Activated naive CD4-positive, alpha-beta T cell treated with anti-CD3 and anti-CD28 coated beads for 36 hours (primary cell): Measurements from ENCODE around the gene RECQL5. TPM values are rescaled to one million over a fixed set of nuclear protein-coding genes. Genes with fewer than 3 reads are reported as not detected.
A peak's percentile ranks its signal among the peaks of the same experiment; 100 is the strongest.

Experiments
- CTCF ChIA-PET: fragments of 350-600 bp; sonication (Branson Sonifier 250); formaldehyde crosslinking; loops from one replicate; lab custom pipeline; 2021; ENCODE audit warnings: antibody characterized with exemption; lab: Charles Lee
- DNase-seq: peaks from one replicate; pipeline ENCODE4 v3.0.0-alpha.2; 2020
- H3K27ac Mint-ChIP-seq: one replicate; pipeline ENCODE4 v1.8.0; 2021; ENCODE audit warnings: mild to moderate bottlenecking, mixed read lengths
- H3K27me3 Mint-ChIP-seq: one replicate; pipeline ENCODE4 v1.8.0; 2021; ENCODE audit warnings: low read depth, mixed read lengths
- H3K36me3 Mint-ChIP-seq: one replicate; pipeline ENCODE4 v1.8.0; 2021; ENCODE audit warnings: low read depth, mixed read lengths
- H3K4me1 Mint-ChIP-seq: one replicate; pipeline ENCODE4 v1.8.0; 2021; ENCODE audit warnings: low read depth, mixed read lengths
- H3K4me3 Mint-ChIP-seq: one replicate; pipeline ENCODE4 v1.8.0; 2021; ENCODE audit warnings: mild to moderate bottlenecking, moderate library complexity, mixed read lengths
- H3K9me3 Mint-ChIP-seq: one replicate; pipeline ENCODE4 v1.8.0; 2021; ENCODE audit warnings: mixed read lengths
- intact Hi-C: fragments of 100-400 bp; cut with micrococcal nuclease; formaldehyde crosslinking; loops from one replicate; pipeline ENCODE4 v1.15.1; 2023
- total RNA-seq, 2 experiments: library from RNA; stranded (reverse); gene quantifications; one replicate each; pipeline ENCODE4 v1.2.3, GENCODE V29; 2021

The RECQL5 gene
- total RNA-seq, 2 experiments from 2014 or later, result 36.2 to 44.0 TPM

DNA sequence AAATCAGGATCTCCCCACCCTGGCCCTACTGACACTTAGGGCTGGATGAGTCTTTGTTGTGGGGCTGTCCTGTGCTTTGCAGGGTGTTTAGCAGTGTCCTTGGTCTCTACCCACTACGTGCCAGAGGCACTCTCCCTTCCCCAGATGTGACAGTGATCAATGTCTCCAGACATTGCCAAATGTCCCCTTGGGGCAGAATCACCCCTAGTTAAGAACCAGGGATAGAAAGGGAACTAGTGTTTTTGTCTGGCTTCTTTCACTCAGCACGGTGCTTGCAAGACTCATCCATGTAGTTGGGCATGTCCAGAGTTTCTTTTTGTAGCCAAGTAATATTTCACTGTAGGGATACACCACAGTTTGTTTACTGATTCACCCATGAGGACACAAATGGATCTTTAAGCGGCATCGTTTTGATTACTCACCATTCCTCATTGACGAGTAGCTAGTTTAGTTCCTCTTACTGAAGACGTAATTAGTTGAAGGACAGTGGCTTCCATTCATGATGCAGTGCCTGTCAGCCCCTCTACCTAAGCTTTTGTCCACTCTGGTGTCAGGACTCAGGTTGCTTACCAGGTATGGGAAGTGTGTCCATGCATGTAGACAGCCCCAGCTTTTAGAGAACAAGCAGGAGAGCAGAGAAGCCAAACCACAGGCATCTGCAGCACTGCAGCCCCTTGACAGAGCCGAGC is 28.3 kb upstream of the RECQL5 start:
- no peak for DNase-seq
- peaks cover 11% of the 10 kb centered on the region for H3K36me3 Mint-ChIP-seq
- H3K27me3 Mint-ChIP-seq, result no peaks in the 10 kb centered on the region
- peaks cover 17% of the 10 kb centered on the region for H3K4me1 Mint-ChIP-seq
- no peaks in the 10 kb centered on the region for H3K9me3 Mint-ChIP-seq
- CTCF ChIA-PET, result interaction anchor here (0.6 to 1.5 kb wide), 5 partner anchors 20 to 62 kb away, joined by 3 to 5 read pairs (median 3); partner anchors contain the start of gene SMIM5
- intact Hi-C loops, result no loop called here
- no peak overlapping the region for H3K27ac Mint-ChIP-seq
- no peak overlapping the region for H3K4me3 Mint-ChIP-seq

- peaks cover 8% of the 10 kb centered on the region for H3K36me3 Mint-ChIP-seq
- no peak for DNase-seq
- H3K27me3 Mint-ChIP-seq, result no peaks in the 10 kb centered on the region
- H3K27ac Mint-ChIP-seq, result no peak overlapping the region
- H3K9me3 Mint-ChIP-seq, result no peaks in the 10 kb centered on the region
- no peak overlapping the region for H3K4me3 Mint-ChIP-seq
- intact Hi-C loops, result no loop called here
- peaks cover 21% of the 10 kb centered on the region for H3K4me1 Mint-ChIP-seq
- CTCF ChIA-PET, result interaction anchor here (1.1 to 1.5 kb wide), 2 partner anchors 53 to 62 kb away, joined by 3 to 5 read pairs; partner anchors contain the start of gene SMIM5
Measured at GRCh38 chr17:75694536-75694935, 27.6 kb upstream of the RECQL5 start.

GRCh38 chr17:75693500-75694481 is 26.8 kb upstream of the RECQL5 start:
- intact Hi-C loops, result no loop called here
- peaks cover 29% of the 10 kb centered on the region for H3K4me1 Mint-ChIP-seq
- H3K9me3 Mint-ChIP-seq, result no peaks in the 10 kb centered on the region
- H3K4me3 Mint-ChIP-seq, result no peak overlapping the region
- peaks cover 6% of the 10 kb centered on the region for H3K36me3 Mint-ChIP-seq
- no peaks in the 10 kb centered on the region for H3K27me3 Mint-ChIP-seq
- CTCF ChIA-PET, result interaction anchor here (1.1 to 1.6 kb wide), 3 partner anchors 18 to 70 kb away, joined by 3 to 5 read pairs (median 3); no protein-coding TSS in a partner anchor
- H3K27ac Mint-ChIP-seq, result no peak overlapping the region
- no peak for DNase-seq

GRCh38 chr17:75692976-75693375 is 26.0 kb upstream of the RECQL5 start:
- intact Hi-C loops, result no loop called here
- H3K4me1 Mint-ChIP-seq, result peaks cover 37% of the 10 kb centered on the region

DNA sequence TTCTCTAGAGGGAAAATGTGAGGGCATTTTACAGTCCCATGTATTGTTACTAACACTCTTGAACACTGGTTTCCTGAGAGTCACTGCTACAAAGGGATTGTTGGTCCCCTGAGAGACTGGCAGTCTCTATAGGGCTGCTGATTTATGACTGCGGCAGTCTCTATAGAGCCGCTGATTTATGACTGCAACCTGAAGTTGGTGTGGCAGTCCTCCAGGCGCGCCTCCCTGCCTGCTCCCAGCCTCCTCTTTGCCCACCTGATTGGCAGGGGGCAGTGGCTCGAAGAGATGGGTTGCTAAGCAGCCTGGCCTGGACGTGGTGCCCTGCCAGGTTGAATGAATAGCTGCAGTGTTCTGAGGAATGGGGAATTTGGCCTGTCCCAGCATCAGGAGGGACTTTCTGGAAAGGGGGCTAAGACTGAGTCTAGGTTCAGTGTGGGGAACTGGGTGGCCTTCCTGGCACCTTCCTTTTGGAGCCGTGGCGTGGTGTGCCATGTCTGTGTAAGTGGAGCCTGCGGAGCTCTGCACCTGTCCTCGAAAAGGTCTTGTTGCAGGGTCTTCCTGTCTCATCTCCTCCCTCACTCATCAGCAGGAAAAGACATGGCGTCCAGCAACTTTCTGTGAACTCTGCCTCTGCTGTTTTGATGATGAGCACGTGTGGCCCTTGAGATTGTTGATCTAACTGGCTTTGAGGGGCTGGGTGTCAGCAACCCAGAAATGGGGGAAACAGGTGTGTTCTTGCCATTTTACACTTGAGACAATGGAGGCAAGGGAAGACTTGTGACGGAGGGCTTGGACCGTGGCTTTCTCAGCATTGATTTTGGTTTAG is 25.1 kb upstream of the RECQL5 start:
- Mint-ChIP-seq H3K4me3 (no peak overlapping the region), H3K36me3 (peaks cover 9% of the 10 kb centered on the region), H3K9me3 (no peaks in the 10 kb centered on the region), H3K27ac (peak overlapping the region; percentile 51), H3K27me3 (no peaks in the 10 kb centered on the region), H3K4me1 (peaks cover 44% of the 10 kb centered on the region)
- DNase-seq, result no peak
- intact Hi-C loops, result no loop called here
- CTCF ChIA-PET, result interaction anchor here (0.8 to 1.6 kb wide), 3 partner anchors 16 to 72 kb away, joined by 3 to 5 read pairs (median 3); partner anchors contain the start of gene SMIM5

More at GRCh38 chr17:75692976-75693375, 26.0 kb upstream of the RECQL5 start:
- CTCF ChIA-PET, result interaction anchor here (0.8 to 1.6 kb wide), 3 partner anchors 17 to 71 kb away, joined by 3 to 5 read pairs (median 3); partner anchors contain the start of gene SMIM5
- Mint-ChIP-seq H3K27ac (no peak overlapping the region), H3K4me3 (no peak overlapping the region), H3K36me3 (peaks cover 7% of the 10 kb centered on the region), H3K9me3 (no peaks in the 10 kb centered on the region), H3K27me3 (no peaks in the 10 kb centered on the region)
- no peak for DNase-seq

DNA sequence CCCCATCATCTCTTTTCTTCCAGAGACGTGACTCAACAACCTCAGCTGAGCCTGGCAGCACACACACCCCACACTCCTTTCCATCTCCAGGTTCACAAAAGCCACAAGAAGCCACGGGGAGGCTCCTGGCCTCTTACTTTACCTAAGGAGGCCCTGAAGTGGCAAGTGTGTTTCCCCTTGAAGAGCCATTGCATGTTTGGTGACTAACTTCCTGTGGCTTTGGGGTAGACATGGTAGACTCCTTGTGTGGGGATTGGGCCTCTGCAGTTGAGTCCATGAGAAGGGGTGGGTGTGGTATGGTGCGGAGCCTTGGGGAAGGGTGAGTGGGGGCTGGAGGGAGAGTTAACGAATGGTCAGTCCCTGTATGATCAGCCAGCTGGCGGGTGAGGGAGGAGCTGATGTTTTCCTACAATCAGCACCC is 24.4 kb upstream of the RECQL5 start:
- peaks cover 9% of the 10 kb centered on the region for H3K36me3 Mint-ChIP-seq
- intact Hi-C loops, result no loop called here
- H3K4me1 Mint-ChIP-seq, result peaks cover 50% of the 10 kb centered on the region
- peak; percentile 74 for DNase-seq
- no peak overlapping the region for H3K4me3 Mint-ChIP-seq
- peak overlapping the region; percentile 38 for H3K27ac Mint-ChIP-seq
- no peaks in the 10 kb centered on the region for H3K27me3 Mint-ChIP-seq
- H3K9me3 Mint-ChIP-seq, result no peaks in the 10 kb centered on the region
- CTCF ChIA-PET, result interaction anchor here (1.3 kb wide), 2 partner anchors 56 to 62 kb away, joined by 5 to 11 read pairs; no protein-coding TSS in a partner anchor

- Mint-ChIP-seq H3K9me3 (no peaks in the 10 kb centered on the region), H3K4me1 (peaks cover 59% of the 10 kb centered on the region), H3K27me3 (no peaks in the 10 kb centered on the region), H3K4me3 (no peak overlapping the region), H3K27ac (peak overlapping the region; percentile 92), H3K36me3 (peaks cover 4% of the 10 kb centered on the region)
- DNase-seq, result peak; percentile 81
- intact Hi-C loops, result loop anchor here (1.0 to 5.0 kb wide), 3 partner anchors 33 to 165 kb away; partner anchors contain the start of genes ITGB4 and WBP2
- CTCF ChIA-PET, result interaction anchor here (1.3 to 2.0 kb wide), 5 partner anchors 13 to 88 kb away, joined by 3 to 9 read pairs (median 5); no protein-coding TSS in a partner anchor
Measured at GRCh38 chr17:75689441-75689873, 22.5 kb upstream of the RECQL5 start.

DNA sequence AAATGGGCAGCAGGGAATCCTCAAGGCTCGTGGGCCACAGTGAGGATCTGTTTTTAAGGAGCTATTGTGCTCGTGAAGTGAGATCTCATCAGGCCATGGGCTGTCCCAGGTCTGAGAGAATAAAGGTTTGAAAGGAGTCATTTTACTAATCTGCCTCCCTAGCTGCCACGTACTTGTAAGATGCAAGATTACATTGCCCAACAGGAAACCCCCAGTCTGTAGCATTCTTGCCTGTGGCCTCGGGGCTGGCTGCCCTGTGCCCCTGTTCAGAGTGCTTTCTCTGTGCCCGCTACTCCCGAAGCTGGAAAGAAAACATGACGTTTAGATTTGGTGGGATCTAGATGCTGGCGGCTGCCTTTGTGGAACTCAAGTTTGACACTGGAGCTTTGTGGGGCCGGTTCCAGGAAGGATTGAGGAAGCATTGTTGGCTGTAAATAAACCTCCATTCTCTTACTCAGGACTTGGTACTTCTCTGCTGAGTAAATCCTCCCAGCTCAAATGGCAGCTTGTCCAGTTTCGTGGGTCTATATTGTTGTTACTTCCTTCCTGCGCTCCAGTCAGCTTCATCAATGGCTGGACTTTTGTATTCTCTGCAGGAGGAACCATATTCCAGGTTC is 21.4 kb upstream of the RECQL5 start:
- intact Hi-C loops, result loop anchor here (1.0 to 5.0 kb wide), 3 partner anchors 21 to 166 kb away; partner anchors contain the start of genes ITGB4, RECQL5, SAP30BP and WBP2
- Mint-ChIP-seq H3K4me3 (peak overlapping the region; percentile 13), H3K27ac (peak overlapping the region; percentile 92), H3K9me3 (no peaks in the 10 kb centered on the region), H3K36me3 (peaks cover 3% of the 10 kb centered on the region), H3K4me1 (peaks cover 63% of the 10 kb centered on the region), H3K27me3 (no peaks in the 10 kb centered on the region)
- CTCF ChIA-PET, result interaction anchor here (0.8 to 2.7 kb wide), 9 partner anchors 9 to 87 kb away, joined by 3 to 10 read pairs (median 5); no protein-coding TSS in a partner anchor
- peak; percentile 64 for DNase-seq

DNA sequence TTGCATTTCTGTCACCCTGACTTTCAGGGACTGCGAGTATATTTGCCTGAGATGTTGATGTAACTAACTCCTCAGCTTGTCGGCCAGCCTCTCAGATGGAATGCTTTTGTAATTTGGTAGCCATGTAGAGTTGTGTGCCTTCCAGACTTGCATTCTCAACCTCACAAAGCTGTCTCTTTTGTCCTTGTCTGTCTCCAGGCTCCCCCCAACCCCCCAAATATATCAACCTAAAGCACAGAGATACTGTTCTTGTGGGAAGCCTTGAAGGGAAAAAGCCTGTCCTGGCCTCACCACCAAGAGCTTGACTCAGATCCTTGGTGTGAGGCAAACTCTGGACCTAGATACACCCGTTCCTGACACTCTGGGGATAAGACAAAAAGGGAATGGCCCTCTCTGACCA is 18.5 kb upstream of the RECQL5 start:
- no peak overlapping the region for H3K27ac Mint-ChIP-seq
- peaks cover 3% of the 10 kb centered on the region for H3K36me3 Mint-ChIP-seq
- H3K27me3 Mint-ChIP-seq, result no peaks in the 10 kb centered on the region
- intact Hi-C loops, result loop anchor here (5.0 kb wide), 1 partner anchor 37 kb away; the partner anchor contains the start of gene ITGB4
- CTCF ChIA-PET, result interaction anchor here (0.7 kb wide), 1 partner anchor 208 kb away, joined by 3 read pairs; no protein-coding TSS in a partner anchor
- no peak for DNase-seq
- H3K9me3 Mint-ChIP-seq, result no peaks in the 10 kb centered on the region
- peaks cover 56% of the 10 kb centered on the region for H3K4me1 Mint-ChIP-seq
- H3K4me3 Mint-ChIP-seq, result no peak overlapping the region

DNA sequence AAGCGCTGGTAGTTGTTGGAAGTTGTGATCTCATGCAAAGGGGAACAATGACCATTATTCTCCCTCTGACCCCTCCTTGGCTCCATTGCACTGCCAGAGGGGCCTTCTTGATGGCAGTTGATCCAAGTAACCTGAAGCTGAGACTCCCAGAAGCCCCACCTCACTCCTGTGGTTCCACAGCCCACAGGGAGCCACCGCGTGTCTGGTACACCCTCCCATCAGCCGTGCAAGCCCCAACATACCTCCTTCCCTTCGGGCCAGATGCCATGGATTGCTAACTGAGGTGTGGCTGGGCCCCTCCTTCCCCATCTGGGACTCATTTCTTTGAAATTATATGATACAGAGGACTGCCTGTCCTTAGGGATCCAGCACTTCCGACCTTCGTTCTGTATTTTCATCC is 18.0 kb upstream of the RECQL5 start:
- Mint-ChIP-seq H3K36me3 (peaks cover 5% of the 10 kb centered on the region), H3K9me3 (no peaks in the 10 kb centered on the region), H3K4me1 (peaks cover 54% of the 10 kb centered on the region), H3K4me3 (no peak overlapping the region), H3K27me3 (no peaks in the 10 kb centered on the region), H3K27ac (no peak overlapping the region)
- no peak for DNase-seq
- intact Hi-C loops, result loop anchor here (5.0 kb wide), 1 partner anchor 37 kb away; the partner anchor contains the start of gene ITGB4
- CTCF ChIA-PET, result no interaction called here
